HFF-Myc (cell line): ENCODE measurements around the gene RAB24.
"Not testable (repeated sequence)": the region's sequence is repeated elsewhere in the genome, so short reads cannot be mapped to it uniquely, and the experiment has no call there.

ENCODE experiments used
- DNase-seq: peaks from one replicate; pipeline ENCODE4 v3.0.0-alpha.2; 2011; ENCODE audit warnings: low read depth; ENCODE audit errors: extremely low read depth
- H3K4me3 ChIP-seq: replicated peaks from 2 replicates; pipeline ENCODE4 v1.5.1; 2011; ENCODE audit warnings: low read depth, mild to moderate bottlenecking, control low read depth, low read length
- CTCF ChIP-seq: IDR thresholded peaks from 2 replicates; pipeline ENCODE4 v1.5.1; 2012; ENCODE audit warnings: mild to moderate bottlenecking, low read depth, low read length, control low read depth; ENCODE audit errors: missing control alignments

RAB24 gene

GRCh38 chr5:177269976-177270375, 33.5 kb downstream of the RAB24 start:
- DNase-seq = no peak
- no peak overlapping the region for H3K4me3 ChIP-seq
- TF ChIP-seq CTCF = no peak

GRCh38 chr5:177269232-177269895, 34.2 kb downstream of the RAB24 start:
- no peak for TF ChIP-seq CTCF
- DNase-seq = no peak
- H3K4me3 ChIP-seq = no peak overlapping the region

- DNase-seq = no peak
- no peak overlapping the region for H3K4me3 ChIP-seq
Measured at GRCh38 chr5:177265395-177265794, 38.1 kb downstream of the RAB24 start.

GRCh38 chr5:177264178-177264577, 39.3 kb downstream of the RAB24 start:
- no peak overlapping the region for H3K4me3 ChIP-seq
- TF ChIP-seq CTCF = no peak
- DNase-seq = no peak

More at GRCh38 chr5:177265395-177265794, 38.1 kb downstream of the RAB24 start:
- no peak for TF ChIP-seq CTCF

- DNase-seq = no peak
- no peak for TF ChIP-seq CTCF
Measured at GRCh38 chr5:177261510-177261909, 42.0 kb downstream of the RAB24 start.

GRCh38 chr5:177260961-177261360, 42.6 kb downstream of the RAB24 start:
- H3K4me3 ChIP-seq = no peak overlapping the region
- no peak for TF ChIP-seq CTCF
- DNase-seq = no peak

More at GRCh38 chr5:177261510-177261909, 42.0 kb downstream of the RAB24 start:
- no peak overlapping the region for H3K4me3 ChIP-seq

- not testable (repeated sequence) for DNase-seq
Measured at GRCh38 chr5:177258711-177259110, 44.8 kb downstream of the RAB24 start.

More at GRCh38 chr5:177258711-177259110, 44.8 kb downstream of the RAB24 start:
- not testable (repeated sequence) for H3K4me3 ChIP-seq
